Measurements from ENCODE around the gene CCDC117. TPM values are rescaled to one million over a fixed set of nuclear protein-coding genes. Genes with fewer than 3 reads are reported as not detected.

Gene CCDC117
- polyA plus RNA-seq, 1 of the 3 experiments (the other 2 are of a cell fraction) = 4.2 TPM

- no peak overlapping the region for H3K9ac ChIP-seq
- 79% methylated on average over 3 of the region's 3 CpGs for WGBS (ENCODE audit: low lambda C conversion rate)
- no peak overlapping the region for H3K4me3 ChIP-seq (ENCODE audit: low read depth in 2 of 2, low read length in 1 of 2)
- no peaks in the 10 kb centered on the region for H3K36me3 ChIP-seq (replicated peaks in 1 of 2; ENCODE audit: control insufficient read depth in 1 of 2, insufficient read depth in 2 of 2, low read length in 1 of 2)
- no peak for DNase-seq
- no peaks in the 10 kb centered on the region for H3K27me3 ChIP-seq (ENCODE audit: insufficient read depth)
- H4K20me1 ChIP-seq (ENCODE audit: insufficient read depth) = no peaks in the 10 kb centered on the region
- TF ChIP-seq TEAD4 (IDR thresholded peaks at IDR 0.05; ENCODE audit: borderline replicate concordance, insufficient read depth) (no peak), REST (IDR thresholded peaks at IDR 0.05; ENCODE audit: low read depth, low read length) (no peak), MAX (IDR thresholded peaks at IDR 0.05; ENCODE audit: low read depth) (no peak), NFIC (IDR thresholded peaks at IDR 0.05; ENCODE audit: borderline replicate concordance) (no peak), TCF12 (IDR thresholded peaks at IDR 0.05) (no peak), YY1 (IDR thresholded peaks at IDR 0.05; ENCODE audit: low read depth) (no peak), SIN3A (IDR thresholded peaks at IDR 0.05; ENCODE audit: borderline replicate concordance, low read depth, low read length) (no peak), RAD21 (IDR thresholded peaks at IDR 0.05; ENCODE audit: low read length) (no peak), USF1 (IDR thresholded peaks at IDR 0.05; ENCODE audit: borderline replicate concordance, low read depth) (no peak), CHD2 (IDR thresholded peaks at IDR 0.05; ENCODE audit: low read length, partially characterized antibody) (no peak), SMC3 (IDR thresholded peaks at IDR 0.05; ENCODE audit: low read depth, low read length) (no peak), GABPA (IDR thresholded peaks at IDR 0.05; ENCODE audit: low read depth) (no peak), MXI1 (IDR thresholded peaks at IDR 0.05; ENCODE audit: low read depth, low read length) (no peak), ZBTB33 (IDR thresholded peaks at IDR 0.05; ENCODE audit: borderline replicate concordance, low read depth) (no peak), IRF3 (IDR thresholded peaks at IDR 0.05; ENCODE audit: low read depth, low read length) (no peak), EZH2phosphoT487 (IDR thresholded peaks at IDR 0.05; ENCODE audit: borderline replicate concordance, low read depth) (no peak), MEF2A (IDR thresholded peaks at IDR 0.05; ENCODE audit: borderline replicate concordance, low read depth) (no peak), RCOR1 (IDR thresholded peaks at IDR 0.05; ENCODE audit: low read length) (no peak)
- H3K79me2 ChIP-seq (ENCODE audit: insufficient read depth) = no peaks in the 10 kb centered on the region
- no peak overlapping the region for H3K4me2 ChIP-seq
- H3K4me1 ChIP-seq (ENCODE audit: control insufficient read depth in 1 of 2, insufficient read depth in 2 of 2, low read depth in 1 of 2, low read length in 1 of 2) = no peaks in the 10 kb centered on the region
- H3K9me3 ChIP-seq = no peaks in the 10 kb centered on the region
- H3F3A ChIP-seq (replicated peaks; ENCODE audit: insufficient read depth) = no peaks in the 10 kb centered on the region
- ChIA-PET CTCF (no interaction called here), POLR2A (no interaction called here)
- H3K9me2 ChIP-seq = no peaks in the 10 kb centered on the region
- H3K27ac ChIP-seq (ENCODE audit: low read depth in 2 of 2, low read length in 1 of 2) = no peak overlapping the region
- no peak overlapping the region for H2AFZ ChIP-seq (ENCODE audit: low read depth)
These were observed 5.9 kb upstream of the CCDC117 start for GRCh38 chr22:28766628-28767027.
